Erythroblast (primary cell): ENCODE results near the gene RFX8.

Source experiments
- DNase-seq, 2 experiments: peaks; one replicate each; lab custom pipeline; 2025; lab: John Stamatoyannopoulos, UW
- GATA1 ChIP-seq: IDR thresholded peaks from 2 replicates; pipeline ENCODE4 v1.6.1; 2011; ENCODE audit warnings: low read depth, mild to moderate bottlenecking, control low read depth, low read length, moderate library complexity
- POLR2A ChIP-seq: IDR thresholded peaks from 2 replicates; pipeline ENCODE4 v1.6.1; 2011; ENCODE audit warnings: mild to moderate bottlenecking, low read length

RFX8 gene

DNA sequence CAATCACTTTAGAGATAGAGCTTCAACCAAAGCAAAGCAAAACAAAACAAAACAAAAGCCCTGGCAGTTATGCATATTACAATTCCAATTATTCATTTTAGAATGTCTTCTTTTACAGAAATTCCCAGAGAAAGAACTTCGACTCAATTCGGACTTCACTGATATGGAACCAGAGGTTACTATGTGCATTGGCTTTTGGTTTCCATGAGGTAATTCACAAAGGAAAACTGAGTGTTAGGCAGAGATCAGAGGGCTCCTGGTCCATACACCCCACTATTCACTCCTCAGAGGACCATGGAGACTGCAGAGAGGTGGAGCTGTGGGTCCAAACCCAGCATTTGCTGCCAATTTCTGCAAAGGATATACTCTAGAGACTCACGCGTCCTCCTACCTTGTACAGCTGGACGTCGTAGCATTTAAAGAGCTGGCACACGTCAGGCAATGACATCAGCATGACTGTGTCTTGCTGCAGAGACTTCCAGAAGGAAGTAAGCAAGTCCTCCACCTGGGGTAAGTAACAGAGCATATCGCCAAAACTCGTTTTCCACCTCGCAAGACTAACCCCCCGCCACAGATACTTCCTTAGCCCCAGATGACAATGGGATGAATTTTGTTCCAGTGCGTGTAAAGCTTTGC, 56.3 kb downstream of the RFX8 start:
- no peak for DNase-seq
- TF ChIP-seq GATA1, result no peak
- TF ChIP-seq POLR2A, result no peak

DNA sequence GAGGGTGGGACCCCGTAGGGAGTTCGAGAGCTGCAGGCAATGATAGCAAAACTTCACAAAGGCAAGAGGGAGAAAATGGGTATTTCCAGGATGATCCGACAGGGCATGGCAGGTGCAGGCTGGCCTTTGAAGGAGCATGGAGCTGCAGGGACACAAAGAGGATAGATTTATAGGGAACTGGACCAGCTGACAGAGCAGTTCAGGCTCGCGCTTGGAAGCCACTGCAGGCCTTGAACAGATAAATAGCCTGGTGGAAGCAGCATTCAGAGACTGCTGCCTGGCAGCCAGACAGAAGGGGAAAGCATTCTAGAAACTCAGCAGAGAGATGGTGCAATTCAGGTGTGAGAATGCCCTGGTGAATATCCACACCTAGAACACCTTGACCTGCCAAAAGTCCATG, 58.3 kb downstream of the RFX8 start:
- no peak for DNase-seq
- TF ChIP-seq GATA1 (no peak), POLR2A (no peak)

DNA sequence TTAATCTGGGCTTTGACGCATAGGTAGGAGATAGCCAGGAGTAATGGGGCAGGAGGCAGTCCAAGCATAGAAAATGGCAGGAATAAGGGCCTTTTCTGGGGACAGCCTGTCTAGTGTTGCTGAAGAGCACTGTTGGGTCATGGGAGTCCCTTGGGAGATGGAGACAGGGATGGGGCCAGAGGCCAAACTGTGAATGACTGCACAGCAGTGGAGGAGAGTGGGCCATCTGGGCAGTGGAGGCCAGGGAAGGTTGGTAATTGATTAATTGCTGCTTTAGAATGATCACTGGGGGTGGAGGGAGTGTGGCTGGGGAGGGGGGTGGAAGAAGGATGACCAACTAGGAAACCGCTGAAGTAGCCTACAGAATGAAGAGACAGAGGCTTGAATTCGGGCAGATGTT, 59.0 kb downstream of the RFX8 start:
- DNase-seq, result no peak
- no peak for TF ChIP-seq GATA1
- no peak for TF ChIP-seq POLR2A

DNA sequence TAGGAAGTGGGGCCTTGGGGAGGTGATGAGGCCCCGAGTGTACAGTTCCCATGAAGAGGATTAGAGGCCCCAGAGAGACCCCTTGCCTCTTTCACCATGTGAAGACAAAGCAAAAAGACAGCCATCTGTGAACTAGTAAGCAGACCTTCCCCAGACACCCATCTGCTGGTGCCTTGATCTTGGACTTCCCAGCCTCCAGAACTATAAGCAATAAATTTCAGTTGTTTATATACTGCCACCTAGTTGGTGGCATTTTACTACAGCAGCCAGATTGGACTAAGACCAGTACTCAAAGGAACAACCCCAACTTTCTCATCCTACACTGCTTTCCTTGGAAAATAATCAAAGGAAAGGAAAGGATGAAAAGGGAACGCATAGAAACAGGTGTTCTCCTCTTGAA, 59.7 kb downstream of the RFX8 start:
- DNase-seq, result no peak
- TF ChIP-seq POLR2A, result no peak
- TF ChIP-seq GATA1, result no peak

DNA sequence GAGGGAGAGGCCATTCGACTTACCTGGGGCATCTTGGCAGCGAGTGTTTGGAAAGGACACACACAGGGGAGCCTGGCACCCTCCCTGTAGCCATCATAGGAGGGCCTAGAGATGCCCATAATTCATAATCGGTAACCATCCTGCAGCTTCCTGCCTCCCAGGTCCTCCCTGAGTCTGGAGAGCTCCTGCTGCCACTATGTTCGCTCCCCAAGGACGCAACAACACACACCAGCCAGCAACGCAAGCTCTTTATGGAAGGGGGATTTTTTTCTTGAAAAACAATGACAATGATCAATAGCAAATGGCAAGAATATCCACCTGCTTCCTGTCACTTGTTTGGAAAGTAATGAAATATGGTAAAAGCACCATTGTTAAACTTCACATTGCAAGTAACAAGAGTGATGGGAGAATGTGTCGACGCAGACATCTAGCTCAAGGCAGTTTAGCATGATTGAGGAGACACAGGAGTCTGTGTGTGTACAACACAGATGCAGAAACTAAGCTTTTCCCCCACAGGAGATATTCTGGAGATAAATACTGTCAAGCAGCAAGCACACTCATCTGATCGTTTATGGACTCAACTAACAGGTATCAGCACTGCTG, 62.7 kb downstream of the RFX8 start:
- no peak for DNase-seq
- TF ChIP-seq POLR2A, result no peak
- no peak for TF ChIP-seq GATA1

DNA sequence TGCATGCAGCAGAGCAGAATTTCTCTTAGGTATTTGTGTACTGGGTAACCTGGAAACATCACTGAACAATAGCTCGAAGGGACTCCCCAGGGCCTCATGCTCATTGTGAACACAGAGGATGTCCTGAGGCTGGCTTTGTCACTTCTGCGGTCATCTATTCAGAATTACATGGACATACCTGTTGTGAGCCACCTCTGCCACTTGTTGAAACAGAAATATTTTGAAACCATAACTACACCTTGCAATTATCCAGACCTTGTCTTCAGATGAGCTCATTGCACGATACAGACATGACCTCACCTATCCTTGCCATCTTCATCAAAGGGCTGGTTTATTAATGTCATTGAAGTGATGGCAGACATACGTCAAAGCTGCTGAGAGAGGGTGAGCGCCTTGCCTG, 64.2 kb downstream of the RFX8 start:
- TF ChIP-seq GATA1 (no peak), POLR2A (no peak)
- no peak for DNase-seq

DNA sequence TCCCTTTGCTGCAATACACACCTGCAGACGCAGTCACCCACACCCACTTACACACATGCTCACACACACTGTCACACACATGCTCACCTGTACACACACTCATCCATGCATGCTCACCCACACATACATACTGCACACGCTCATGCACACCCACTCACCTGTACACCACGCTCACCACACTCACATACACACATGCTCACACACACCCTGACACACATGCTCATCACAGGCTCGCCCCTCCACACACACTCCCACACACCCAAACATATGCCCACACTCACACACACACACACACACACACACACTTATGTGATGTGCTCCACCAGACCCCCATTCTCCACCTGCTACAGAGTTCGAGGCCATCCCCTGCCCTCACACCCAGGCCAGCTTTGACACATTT, 64.8 kb downstream of the RFX8 start:
- no peak for DNase-seq
- no peak for TF ChIP-seq GATA1
- TF ChIP-seq POLR2A, result no peak

DNA sequence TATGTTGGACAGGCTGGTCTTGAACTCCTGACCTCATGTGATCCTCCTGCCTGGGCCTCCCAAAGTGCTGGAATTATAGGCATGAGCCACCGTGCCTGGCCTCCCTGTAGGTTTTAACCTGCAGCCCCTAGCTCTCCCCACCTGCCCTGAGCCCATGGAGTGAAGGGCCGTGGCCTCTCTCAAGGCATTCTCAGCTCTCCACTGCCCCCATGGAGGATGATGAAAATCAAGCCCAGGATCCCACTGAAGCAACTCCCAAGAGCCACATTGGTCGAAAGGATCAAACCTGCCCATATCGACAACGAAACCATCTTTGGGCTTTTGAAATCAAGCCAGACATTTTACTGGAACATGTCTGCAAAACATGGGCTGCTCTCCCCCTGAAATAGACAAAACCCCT, 65.2 kb downstream of the RFX8 start:
- no peak for DNase-seq
- TF ChIP-seq POLR2A (no peak), GATA1 (no peak)

DNA sequence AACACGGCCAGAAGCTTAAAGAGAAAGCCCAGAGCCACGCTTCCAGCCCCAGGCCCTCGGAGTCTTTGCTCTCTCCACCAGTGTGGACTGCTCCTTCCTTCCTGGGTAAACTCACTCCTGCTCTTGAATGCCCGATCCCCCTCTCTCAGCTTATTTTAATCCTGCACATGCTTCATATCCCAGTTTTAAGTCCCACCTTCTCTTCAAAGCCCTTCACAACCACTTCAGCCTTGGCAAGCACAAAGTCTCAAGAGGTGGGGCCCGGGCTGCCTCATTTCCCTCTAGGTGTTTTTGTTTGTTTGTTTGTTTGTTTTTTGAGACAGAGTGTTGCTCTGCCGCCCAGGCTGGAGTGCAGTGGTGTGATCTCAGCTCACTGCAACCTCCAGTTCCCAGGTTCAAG, 66.0 kb downstream of the RFX8 start:
- DNase-seq, result no peak

DNA sequence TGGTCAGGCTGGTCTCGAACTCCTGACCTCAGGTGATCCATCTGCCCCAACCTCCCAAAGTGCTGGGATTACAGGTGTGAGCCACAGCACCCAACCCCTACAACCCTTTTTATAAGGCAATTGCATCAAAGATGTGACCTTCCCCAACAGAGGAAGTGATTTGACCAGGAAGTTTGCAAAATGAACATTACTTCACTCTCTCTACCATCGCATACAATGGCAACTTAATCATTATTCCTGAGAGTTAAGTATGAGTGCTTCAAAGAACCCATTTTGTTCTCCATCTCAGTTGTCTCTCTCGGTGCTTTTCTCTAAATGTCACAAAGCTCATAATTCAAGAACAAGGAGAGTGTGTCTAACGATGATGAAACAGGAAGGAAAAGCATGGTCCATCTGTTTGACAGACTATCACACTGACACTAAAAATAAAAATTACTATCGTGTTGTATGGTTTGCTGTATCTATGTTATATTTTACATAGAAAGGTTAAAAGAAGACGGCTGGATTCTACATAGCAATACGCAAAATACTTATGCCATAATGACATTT, 69.5 kb downstream of the RFX8 start:
- DNase-seq, result no peak
- TF ChIP-seq POLR2A (no peak), GATA1 (no peak)

More for the DNA sequence above, 66.0 kb downstream of the RFX8 start:
- TF ChIP-seq GATA1 (no peak), POLR2A (no peak)

DNA sequence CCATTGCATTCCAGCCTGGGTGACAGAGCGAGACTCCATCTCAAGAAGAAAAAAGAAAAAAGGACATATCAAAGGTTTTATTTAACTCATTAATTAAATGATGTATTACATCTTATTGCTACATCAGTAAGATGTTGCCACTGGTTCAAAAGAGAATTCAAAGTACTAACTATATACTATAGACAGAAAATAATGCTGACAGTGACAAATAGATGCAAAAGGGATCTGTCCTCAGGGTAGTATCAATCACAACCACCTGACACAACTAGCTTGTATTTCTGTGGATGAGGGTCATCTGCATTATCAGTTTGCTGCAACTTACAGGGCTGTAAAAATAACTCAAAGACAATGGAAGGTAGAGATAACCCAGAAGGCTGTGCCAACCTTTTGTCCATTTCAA, 71.2 kb downstream of the RFX8 start:
- TF ChIP-seq GATA1, result no peak
- no peak for TF ChIP-seq POLR2A
- DNase-seq, result no peak

DNA sequence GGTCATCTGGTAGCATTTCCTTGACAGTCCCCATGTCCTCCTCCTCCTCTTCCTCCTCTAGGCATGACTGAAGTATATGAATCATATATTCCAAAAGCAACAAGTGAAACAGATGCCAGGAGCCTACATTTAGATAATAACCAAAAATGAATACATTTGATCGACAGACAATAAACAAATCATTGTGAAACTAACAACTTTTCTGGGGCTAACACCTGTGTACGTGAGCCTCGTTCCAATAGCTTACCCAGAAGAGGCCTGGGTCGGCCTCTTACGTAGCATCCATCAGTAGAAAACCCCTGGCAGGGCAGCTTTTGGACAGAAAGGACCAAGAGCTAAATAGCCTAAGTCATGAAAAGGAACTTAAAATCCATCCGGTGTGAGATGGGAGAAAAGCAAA, 72.3 kb downstream of the RFX8 start:
- TF ChIP-seq GATA1 (no peak), POLR2A (no peak)
- DNase-seq, result no peak

DNA sequence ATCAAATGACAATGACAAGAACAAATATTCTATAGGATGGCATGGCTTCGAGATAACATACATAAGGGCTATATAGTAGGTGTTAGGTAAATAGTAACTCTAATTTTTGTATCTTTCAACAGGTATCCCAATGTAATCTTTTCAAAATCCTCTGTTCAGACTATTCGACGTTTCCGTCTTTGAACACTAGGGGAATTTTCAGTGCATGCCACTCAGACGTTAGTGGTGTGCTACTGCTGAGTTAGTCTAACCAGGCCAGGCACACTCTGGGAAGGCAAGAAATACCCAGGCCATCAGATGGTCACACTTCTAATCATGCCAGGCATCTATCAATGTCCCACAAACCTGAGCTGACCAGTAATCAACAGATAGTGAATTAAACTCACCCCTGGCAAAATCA, 73.0 kb downstream of the RFX8 start:
- TF ChIP-seq POLR2A (no peak), GATA1 (no peak)
- DNase-seq, result no peak

DNA sequence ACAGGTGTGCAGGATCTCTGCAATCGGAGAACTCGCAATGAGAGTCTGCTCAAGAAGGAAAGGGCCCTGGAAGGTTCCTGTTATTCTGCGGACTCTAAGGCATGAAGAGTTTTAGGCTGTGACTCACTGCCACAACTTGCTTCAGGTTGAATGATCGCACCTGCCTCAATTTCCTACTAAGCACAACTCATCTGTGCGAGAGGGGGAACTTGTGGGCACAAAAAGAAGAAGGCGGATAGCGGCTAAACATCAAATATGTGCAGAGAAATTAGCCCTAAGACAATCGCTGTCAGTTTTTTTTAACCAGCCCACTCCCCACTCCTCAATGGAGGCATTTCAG, 73.6 kb downstream of the RFX8 start:
- no peak for TF ChIP-seq POLR2A
- no peak for TF ChIP-seq GATA1
- DNase-seq, result no peak

DNA sequence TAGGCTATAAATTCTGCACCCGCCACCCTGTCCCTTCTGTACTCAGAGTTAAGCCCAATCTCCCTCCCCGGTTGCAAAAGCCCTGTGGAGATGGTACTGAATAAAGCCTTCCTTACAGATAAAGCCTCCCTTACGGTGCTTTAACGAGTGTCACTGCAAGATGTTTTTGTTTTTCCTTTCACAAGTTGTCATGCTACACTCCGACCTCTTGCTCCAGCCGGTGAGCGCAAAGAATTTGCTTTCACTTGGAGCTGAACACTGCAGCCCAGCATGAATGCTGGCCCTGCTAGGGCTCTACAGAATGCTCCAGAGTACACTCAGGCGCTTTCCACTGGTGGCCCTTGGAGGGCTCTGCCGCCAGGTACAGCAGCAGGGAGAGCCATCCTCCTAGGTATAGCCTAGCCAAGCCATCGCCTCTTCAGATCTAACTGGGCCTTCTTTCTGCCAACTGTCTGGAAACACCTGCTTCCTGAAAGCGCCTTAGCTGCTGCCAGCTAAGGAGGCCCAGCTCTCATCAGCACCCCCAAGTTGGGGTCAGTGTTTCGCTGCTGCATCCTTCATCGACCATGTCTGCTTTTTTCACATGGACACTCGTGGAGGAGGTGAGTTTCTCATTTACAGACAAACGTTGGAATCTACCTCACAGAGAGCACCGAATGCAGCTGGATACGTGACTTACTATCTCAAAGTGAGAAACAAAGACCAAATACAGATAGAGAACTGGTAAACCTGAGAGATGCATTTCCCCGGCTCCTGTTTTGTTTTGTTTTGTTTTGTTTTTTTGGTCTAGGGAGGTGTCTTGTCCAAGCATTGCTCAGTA, 74.2 kb downstream of the RFX8 start:
- DNase-seq, result no peak
- TF ChIP-seq POLR2A (no peak), GATA1 (no peak)
